ENCODE results near the gene FRMD4A. TPM values are rescaled to one million over a fixed set of nuclear protein-coding genes. Genes with fewer than 3 reads are reported as not detected.

The FRMD4A gene
- total and polyA plus RNA-seq, 8 donors = 6.9 to 25.3 (median 11.3) TPM

DNA sequence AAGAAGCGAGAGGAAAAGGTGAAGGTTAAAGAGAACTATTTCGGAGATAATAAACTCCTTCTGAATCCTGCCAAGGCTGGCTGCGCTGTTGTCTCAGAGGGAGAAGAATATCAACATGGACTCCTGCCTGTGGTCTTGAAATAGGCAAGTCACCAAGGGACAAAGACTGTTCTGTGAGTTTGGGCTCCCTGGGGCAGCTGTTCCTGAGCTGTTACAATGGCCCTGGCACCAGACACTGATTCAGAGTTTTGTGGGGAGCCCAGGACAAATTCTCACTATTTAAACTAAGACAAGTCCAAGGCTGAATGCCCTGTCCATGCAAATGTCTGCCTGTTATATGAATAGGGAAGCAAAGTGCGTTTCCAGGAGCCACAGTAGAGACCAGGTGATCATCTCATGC lies 662.6 kb downstream of the FRMD4A start:
- WGBS, 5 donors = 74 to 86% (median 81%) methylated on average over 4 of the region's 4 CpGs
- intact Hi-C loops (cut with DNase I; ENCODE audit: low total_unique reads) = no loop called here
- H3K27me3 ChIP-seq = no peaks in the 10 kb centered on the region
- no peak overlapping the region for H3K4me3 ChIP-seq
- TF ChIP-seq POLR2AphosphoS5 (IDR thresholded peaks at IDR 0.05) (no peak), POLR2A (IDR thresholded peaks at IDR 0.05) (no peak), EP300 (IDR thresholded peaks at IDR 0.05) (no peak)
- TF ChIP-seq, protein P1, sequence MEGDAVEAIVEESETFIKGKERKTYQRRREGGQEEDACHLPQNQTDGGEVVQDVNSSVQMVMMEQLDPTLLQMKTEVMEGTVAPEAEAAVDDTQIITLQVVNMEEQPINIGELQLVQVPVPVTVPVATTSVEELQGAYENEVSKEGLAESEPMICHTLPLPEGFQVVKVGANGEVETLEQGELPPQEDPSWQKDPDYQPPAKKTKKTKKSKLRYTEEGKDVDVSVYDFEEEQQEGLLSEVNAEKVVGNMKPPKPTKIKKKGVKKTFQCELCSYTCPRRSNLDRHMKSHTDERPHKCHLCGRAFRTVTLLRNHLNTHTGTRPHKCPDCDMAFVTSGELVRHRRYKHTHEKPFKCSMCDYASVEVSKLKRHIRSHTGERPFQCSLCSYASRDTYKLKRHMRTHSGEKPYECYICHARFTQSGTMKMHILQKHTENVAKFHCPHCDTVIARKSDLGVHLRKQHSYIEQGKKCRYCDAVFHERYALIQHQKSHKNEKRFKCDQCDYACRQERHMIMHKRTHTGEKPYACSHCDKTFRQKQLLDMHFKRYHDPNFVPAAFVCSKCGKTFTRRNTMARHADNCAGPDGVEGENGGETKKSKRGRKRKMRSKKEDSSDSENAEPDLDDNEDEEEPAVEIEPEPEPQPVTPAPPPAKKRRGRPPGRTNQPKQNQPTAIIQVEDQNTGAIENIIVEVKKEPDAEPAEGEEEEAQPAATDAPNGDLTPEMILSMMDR (IDR thresholded peaks at IDR 0.05) = no peak
- peaks cover 14 to 88% (median 79%) of the 10 kb centered on the region in 4 donors for H3K36me3 ChIP-seq
- DNase-seq = no peak
- no peaks in the 10 kb centered on the region for H3K9me3 ChIP-seq
- H3K27ac ChIP-seq = no peak overlapping the region
- peaks cover 0 to 14% (median 7%) of the 10 kb centered on the region in 4 donors for H3K4me1 ChIP-seq

GRCh38 chr10:13665516-13666262 lies 665.0 kb downstream of the FRMD4A start:
- TF ChIP-seq POLR2A (IDR thresholded peaks at IDR 0.05) (no peak), POLR2AphosphoS5 (IDR thresholded peaks at IDR 0.05) (no peak), EP300 (IDR thresholded peaks at IDR 0.05) (no peak)
- TF ChIP-seq, protein P1 (IDR thresholded peaks at IDR 0.05) = no peak
- 93 to 97% (median 95%) methylated on average over 20 of the region's 20 CpGs for WGBS, 5 donors
- no peaks in the 10 kb centered on the region for H3K9me3 ChIP-seq
- peaks cover 0 to 17% (median 10%) of the 10 kb centered on the region in 4 donors for H3K4me1 ChIP-seq
- intact Hi-C loops (cut with DNase I; ENCODE audit: low total_unique reads) = no loop called here
- H3K4me3 ChIP-seq = no peak overlapping the region
- H3K36me3 ChIP-seq = peaks cover 14 to 92% (median 84%) of the 10 kb centered on the region in 4 donors
- H3K27ac ChIP-seq = no peak overlapping the region
- no peak for DNase-seq
- H3K27me3 ChIP-seq = no peaks in the 10 kb centered on the region

GRCh38 chr10:13661256-13661655 lies 669.5 kb downstream of the FRMD4A start:
- WGBS, 5 donors = 54 to 73% (median 60%) methylated on average over 8 of the region's 8 CpGs
- no peak overlapping the region for H3K4me3 ChIP-seq
- peaks cover 10 to 86% (median 76%) of the 10 kb centered on the region in 4 donors for H3K36me3 ChIP-seq
- H3K27me3 ChIP-seq = no peaks in the 10 kb centered on the region
- TF ChIP-seq POLR2AphosphoS5 (IDR thresholded peaks at IDR 0.05) (no peak), EP300 (IDR thresholded peaks at IDR 0.05) (no peak), POLR2A (IDR thresholded peaks at IDR 0.05) (no peak)
- TF ChIP-seq, protein P1 (IDR thresholded peaks at IDR 0.05) = no peak
- intact Hi-C loops (cut with DNase I; ENCODE audit: low total_unique reads) = loop anchor here (5.0 kb wide), 1 partner anchor 116 kb away; no protein-coding TSS in a partner anchor
- H3K9me3 ChIP-seq = no peaks in the 10 kb centered on the region
- peak overlapping the region in 2 of 5 donors; percentile 8 to 46 for H3K27ac ChIP-seq
- DNase-seq = peak in 1 of 2 donors; percentile 37
- peaks cover 5 to 26% (median 12%) of the 10 kb centered on the region in 4 donors for H3K4me1 ChIP-seq

GRCh38 chr10:13660551-13660920 lies 670.2 kb downstream of the FRMD4A start:
- intact Hi-C loops (cut with DNase I; ENCODE audit: low total_unique reads) = loop anchor here (5.0 kb wide), 1 partner anchor 117 kb away; no protein-coding TSS in a partner anchor
- peaks cover 5 to 26% (median 12%) of the 10 kb centered on the region in 4 donors for H3K4me1 ChIP-seq
- no peaks in the 10 kb centered on the region for H3K27me3 ChIP-seq
- H3K4me3 ChIP-seq = no peak overlapping the region
- H3K27ac ChIP-seq = peak overlapping the region in 2 of 5 donors; percentile 4 to 53
- peak in 1 of 2 donors; percentile 29 for DNase-seq
- H3K36me3 ChIP-seq = peaks cover 4 to 86% (median 76%) of the 10 kb centered on the region in 4 donors
- 56 to 70% (median 62%) methylated on average over 6 to 7 of the region's 7 CpGs for WGBS, 5 donors
- no peaks in the 10 kb centered on the region for H3K9me3 ChIP-seq
- TF ChIP-seq POLR2AphosphoS5 (IDR thresholded peaks at IDR 0.05) = no peak
- no peak for TF ChIP-seq EP300 (IDR thresholded peaks at IDR 0.05)
- TF ChIP-seq, protein P1 (IDR thresholded peaks at IDR 0.05) = no peak
- TF ChIP-seq POLR2A (IDR thresholded peaks at IDR 0.05) = no peak

Data from stomach (tissue), 9 donors.